NCI-H187 treated with DMSO at 0.1 percent for 48 hours (cell line): ENCODE results near the gene CARD8.

ENCODE experiments used
- DNase-seq: peaks from one replicate; lab custom pipeline; 2025; lab: John Stamatoyannopoulos, UW

The CARD8 gene

GRCh38 chr19:48206397-48207093 is 49.2 kb downstream of the CARD8 start:
- no peak for DNase-seq

DNA sequence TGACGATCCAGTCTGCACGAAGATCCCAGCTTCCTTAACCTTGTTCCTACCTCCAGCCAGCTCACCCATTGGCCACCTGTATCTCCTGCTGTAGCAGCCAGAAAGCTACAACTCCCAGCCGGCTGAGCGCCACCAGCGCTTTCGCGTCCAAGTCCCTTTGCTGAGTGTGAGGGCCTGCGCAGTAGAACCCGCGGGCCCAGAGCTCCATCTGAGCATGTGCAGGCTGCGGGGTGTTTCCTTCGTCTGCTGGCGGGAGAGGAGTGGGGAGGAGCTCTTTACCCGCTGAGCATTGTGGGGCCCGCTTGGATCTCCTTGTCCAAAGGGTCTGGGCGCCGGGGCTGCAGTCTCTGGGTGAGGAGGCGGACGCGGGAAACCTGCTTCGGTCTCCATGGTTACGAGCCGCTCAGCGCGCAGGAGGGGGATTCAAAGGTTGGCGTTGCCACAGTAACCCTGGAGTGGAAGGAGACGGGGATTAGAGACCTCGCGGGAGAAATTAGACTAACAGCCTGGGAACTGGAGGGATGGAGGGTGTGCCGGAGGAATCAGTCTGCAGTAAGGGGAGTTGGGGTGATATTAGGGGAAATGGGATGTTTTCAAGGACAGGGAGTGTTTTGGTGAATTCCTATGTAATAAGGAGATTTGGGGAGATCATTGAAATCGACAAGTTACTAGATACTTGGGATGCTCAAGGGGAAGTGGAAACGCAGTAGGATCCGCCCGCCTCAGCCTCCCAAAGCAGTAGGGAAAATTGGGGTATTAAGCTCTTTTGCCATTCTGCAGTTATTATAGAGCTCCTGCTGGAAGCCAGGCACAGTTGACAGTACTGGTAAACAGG is 51.7 kb downstream of the CARD8 start:
- DNase-seq, result peak; percentile 97

GRCh38 chr19:48203222-48203793 is 52.4 kb downstream of the CARD8 start:
- no peak for DNase-seq

DNA sequence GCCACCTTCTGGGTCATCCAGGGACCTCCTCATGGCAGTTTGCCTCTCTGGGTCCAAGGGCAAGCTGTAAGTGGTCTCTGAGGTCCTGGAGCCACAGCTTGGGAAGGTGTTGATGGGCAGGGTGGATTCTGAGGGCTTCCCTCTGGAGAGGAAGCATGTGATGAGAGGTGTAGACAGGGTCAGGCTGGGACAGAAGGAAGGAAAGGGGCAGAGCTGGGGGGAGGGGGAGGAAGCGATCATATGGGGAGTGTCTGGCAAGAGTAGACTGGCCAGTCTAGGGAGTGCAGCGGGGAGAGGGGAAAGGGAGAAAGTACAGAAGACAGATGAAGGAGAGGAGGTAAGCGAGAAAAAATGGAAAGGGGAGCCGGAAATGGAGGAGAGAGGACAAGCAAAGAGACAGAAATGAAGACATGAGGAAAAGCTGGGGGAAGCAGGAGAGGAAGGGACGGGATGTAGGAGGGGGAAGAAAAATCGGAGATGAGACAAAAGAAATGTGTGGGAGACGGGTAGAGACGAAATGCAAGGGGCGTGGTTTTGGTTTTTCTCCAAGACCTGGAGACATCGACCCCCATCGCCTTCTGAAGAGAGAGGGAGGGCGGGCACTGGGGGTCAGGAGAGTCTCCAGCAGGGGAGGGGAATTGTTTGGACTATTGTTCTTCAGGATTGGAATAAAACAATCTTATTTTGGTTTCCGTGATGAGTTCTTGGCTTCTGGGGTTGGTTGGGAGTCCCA is 58.6 kb downstream of the CARD8 start:
- no peak for DNase-seq

DNA sequence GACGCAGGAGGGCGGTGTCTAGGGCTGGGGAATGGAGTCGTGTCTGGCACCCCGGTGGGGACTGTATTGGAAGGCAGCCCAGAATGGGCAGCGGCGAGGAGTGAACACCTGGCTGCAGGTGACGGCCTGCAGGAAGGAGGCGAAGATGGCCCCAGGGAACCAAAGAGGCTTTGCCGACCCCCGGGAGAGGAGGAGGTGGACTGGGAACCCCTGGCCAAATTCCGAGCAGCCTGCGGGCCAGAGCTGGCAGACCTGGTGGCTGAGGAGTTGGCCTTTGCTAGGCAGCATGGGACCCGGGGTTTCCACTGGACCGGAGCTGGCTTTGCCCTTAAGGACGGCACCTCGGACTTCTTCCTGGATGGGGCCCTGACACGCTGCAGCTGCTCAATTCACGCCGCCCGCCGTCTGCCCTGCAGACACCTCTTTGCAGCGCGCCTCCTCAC is 59.4 kb downstream of the CARD8 start:
- DNase-seq, result no peak

DNA sequence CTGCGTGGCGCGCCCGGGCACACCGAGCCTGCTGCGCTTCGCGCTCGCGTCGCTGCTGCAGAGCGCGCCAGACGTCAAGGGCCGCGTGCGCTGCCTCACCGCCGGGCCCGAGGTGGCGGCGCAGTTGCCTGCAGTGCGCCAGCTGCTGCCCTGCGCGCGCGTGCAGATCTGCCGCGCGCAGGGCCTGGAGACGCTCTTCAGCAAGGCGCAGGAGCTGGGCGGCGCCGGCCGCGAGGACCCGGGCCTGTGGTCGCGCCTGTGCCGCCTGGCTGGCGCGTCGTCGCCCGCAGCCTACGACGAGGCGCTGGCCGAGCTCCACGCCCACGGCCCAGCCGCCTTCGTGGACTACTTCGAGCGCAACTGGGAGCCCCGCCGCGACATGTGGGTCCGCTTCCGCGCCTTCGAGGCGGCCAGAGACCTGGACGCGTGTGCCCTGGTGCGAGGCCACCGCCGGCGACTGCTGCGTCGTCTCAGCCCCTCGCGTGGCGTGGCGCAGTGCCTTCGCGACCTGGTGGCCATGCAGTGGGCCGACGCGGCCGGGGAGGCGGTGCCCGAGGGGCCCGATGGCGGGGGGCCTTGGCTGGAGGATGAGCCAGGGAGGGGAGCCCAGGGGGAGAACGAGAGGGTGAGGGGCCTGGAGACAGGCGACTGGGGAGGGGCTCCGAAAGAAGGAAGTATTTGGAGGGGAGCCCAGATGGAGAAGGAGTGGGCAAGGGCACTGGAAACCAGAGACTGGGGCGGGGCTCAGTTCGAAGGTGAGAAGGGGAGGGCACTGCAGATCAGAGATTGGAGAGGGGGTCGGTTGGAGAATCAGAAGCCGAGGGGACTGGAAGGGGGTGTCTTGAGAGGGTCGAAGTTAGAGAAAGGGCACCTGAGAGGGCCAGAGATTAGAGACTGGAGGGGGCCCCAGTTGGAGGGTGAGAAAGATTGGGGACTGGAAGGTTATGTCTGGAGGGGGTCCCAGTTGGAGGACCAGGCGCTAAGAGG is 60.6 kb downstream of the CARD8 start:
- DNase-seq, result no peak

- DNase-seq, result no peak
Measured at GRCh38 chr19:48194041-48194843, 61.5 kb downstream of the CARD8 start.

GRCh38 chr19:48192750-48193149 is 63.0 kb downstream of the CARD8 start:
- no peak for DNase-seq

GRCh38 chr19:48190885-48191284 is 64.8 kb downstream of the CARD8 start:
- no peak for DNase-seq

GRCh38 chr19:48190288-48190884 is 65.3 kb downstream of the CARD8 start:
- no peak for DNase-seq

GRCh38 chr19:48186541-48186991 is 69.1 kb downstream of the CARD8 start:
- DNase-seq, result no peak

- no peak for DNase-seq
Measured at GRCh38 chr19:48186015-48186414, 69.7 kb downstream of the CARD8 start.

DNA sequence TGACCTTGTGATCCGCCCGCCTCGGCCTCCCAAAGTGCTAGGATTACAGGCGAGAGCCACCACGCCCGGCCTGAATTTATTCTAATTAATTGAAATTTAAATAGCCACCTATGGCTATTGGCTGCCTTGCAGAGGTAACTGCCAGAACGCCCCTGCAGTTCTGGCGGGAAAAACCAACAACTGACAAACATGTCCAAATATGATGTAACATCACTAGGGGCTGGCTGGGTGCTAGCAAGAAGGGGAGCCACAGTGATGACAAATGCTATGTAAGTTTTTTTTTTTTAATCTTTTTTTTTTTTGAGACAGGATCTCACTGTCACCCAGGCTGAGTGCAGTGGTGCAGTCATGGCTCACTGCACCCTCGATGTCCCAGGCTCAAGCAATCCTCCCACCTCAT is 72.4 kb downstream of the CARD8 start:
- DNase-seq, result no peak

- no peak for DNase-seq
Measured at GRCh38 chr19:48182434-48182833, 73.3 kb downstream of the CARD8 start.

DNA sequence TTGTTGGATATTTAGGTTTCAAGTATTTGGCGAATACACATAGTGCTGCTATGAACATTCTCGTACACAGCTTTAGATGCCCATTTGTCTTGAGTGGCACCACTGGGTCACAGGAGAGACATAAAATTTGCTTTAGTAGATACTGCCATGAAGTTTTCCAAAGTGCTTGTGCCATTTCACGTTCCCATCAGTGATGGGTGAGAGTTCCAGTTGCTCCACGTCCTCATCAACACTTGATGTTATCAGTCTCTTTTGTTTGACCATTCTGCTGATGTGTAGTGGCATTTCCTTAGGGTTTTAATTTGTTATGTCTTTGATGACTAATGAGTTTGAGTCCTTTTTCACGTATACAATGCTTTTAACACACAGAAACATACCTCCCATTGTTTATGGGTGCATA is 74.2 kb downstream of the CARD8 start:
- DNase-seq, result no peak

GRCh38 chr19:48176226-48176625 is 79.5 kb downstream of the CARD8 start:
- no peak for DNase-seq

DNA sequence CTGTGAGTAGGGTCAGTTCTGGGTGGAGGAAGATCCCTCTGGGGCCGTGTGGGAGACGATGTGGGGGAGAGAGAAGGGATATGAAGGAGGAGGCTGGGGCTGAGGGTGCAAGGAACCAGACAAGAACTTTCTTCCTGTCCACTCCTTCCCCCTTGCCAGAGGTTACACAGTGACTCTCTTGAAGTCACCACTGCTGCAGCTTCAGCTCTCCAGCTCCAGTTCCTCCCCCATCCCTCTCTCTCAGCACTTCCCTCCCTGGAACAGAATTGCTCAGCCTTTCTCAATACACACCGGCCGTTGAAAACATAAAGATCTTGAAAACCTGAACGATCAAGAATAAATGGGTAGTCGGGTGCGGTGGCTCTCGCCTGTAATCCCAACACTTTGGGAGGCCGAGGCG is 80.1 kb downstream of the CARD8 start:
- DNase-seq, result no peak

- DNase-seq, result no peak
Measured at GRCh38 chr19:48174445-48175030, 81.2 kb downstream of the CARD8 start.

GRCh38 chr19:48171710-48172109 is 84.0 kb downstream of the CARD8 start:
- no peak for DNase-seq
